ENCODE results near the gene IGFN1. TPM values are rescaled to one million over a fixed set of nuclear protein-coding genes. Genes with fewer than 3 reads are reported as not detected.

Gene IGFN1
- total and polyA plus RNA-seq, 8 donors: 0.60 to 3.0 (median 0.95) TPM

GRCh38 chr1:201206176-201206575 lies 15.6 kb downstream of the IGFN1 start:
- no peaks in the 10 kb centered on the region for H3K36me3 ChIP-seq
- intact Hi-C loops (cut with DNase I): no loop called here
- TF ChIP-seq, protein P1, sequence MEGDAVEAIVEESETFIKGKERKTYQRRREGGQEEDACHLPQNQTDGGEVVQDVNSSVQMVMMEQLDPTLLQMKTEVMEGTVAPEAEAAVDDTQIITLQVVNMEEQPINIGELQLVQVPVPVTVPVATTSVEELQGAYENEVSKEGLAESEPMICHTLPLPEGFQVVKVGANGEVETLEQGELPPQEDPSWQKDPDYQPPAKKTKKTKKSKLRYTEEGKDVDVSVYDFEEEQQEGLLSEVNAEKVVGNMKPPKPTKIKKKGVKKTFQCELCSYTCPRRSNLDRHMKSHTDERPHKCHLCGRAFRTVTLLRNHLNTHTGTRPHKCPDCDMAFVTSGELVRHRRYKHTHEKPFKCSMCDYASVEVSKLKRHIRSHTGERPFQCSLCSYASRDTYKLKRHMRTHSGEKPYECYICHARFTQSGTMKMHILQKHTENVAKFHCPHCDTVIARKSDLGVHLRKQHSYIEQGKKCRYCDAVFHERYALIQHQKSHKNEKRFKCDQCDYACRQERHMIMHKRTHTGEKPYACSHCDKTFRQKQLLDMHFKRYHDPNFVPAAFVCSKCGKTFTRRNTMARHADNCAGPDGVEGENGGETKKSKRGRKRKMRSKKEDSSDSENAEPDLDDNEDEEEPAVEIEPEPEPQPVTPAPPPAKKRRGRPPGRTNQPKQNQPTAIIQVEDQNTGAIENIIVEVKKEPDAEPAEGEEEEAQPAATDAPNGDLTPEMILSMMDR (IDR thresholded peaks at IDR 0.05): no peak
- H3K27me3 ChIP-seq: no peaks in the 10 kb centered on the region
- no peaks in the 10 kb centered on the region for H3K4me1 ChIP-seq
- H3K4me3 ChIP-seq: no peak overlapping the region
- no peak overlapping the region for H3K27ac ChIP-seq
- peak in 1 of 4 donors; percentile 38 for DNase-seq
- no peaks in the 10 kb centered on the region for H3K9me3 ChIP-seq
- ATAC-seq: no peak

DNA sequence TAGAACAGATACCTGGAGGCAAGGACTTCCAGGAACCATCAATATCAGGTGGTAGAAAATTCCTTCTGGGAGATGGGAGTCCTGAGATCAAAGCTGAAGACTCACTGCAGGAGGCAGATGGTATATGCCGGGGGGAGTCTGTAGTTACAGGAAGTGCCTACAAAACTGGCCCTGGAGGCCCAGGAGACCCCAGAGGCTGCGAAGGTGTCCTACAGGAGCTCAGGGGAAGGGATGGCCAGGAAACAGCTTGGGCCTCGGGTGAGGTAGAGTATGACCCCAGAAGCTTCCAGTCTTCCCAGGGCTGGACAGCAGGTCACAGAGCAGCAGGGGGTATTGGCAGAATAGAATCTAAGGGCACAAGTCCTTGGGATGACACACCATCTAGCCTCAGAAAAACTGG lies 16.4 kb downstream of the IGFN1 start:
- Histone ChIP-seq H3K9me3 (no peaks in the 10 kb centered on the region), H3K27me3 (no peaks in the 10 kb centered on the region), H3K27ac (no peak overlapping the region), H3K36me3 (no peaks in the 10 kb centered on the region), H3K4me1 (no peaks in the 10 kb centered on the region), H3K4me3 (no peak overlapping the region)
- DNase-seq (peak in 1 of 4 donors; percentile 40), ATAC-seq (no peak)
- TF ChIP-seq, protein P1 (IDR thresholded peaks at IDR 0.05): no peak
- intact Hi-C loops (cut with DNase I): no loop called here

DNA sequence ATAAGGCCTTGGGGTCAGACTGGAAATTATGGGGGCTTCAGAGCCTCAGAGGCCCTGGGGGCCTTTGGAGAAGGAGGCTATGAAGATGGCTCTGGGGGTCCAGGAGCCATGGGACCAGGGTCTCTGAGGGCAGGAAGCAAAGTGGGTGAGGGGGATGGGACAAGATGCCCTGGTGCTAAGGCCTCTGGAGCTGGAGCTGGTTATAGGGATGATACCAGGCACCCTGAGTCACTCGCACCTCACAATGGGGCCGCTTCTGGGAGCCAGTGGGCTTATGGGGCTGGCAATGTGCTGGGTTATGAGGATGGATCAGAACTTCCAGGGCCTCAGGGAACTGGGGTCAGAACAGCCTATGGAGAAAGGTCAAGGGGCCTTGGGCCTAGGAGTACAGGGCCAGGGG lies 17.6 kb downstream of the IGFN1 start:
- DNase-seq (peak in 1 of 4 donors; percentile 28), ATAC-seq (no peak)
- no peaks in the 10 kb centered on the region for H3K27me3 ChIP-seq
- intact Hi-C loops (cut with DNase I): no loop called here
- H3K4me1 ChIP-seq: no peaks in the 10 kb centered on the region
- TF ChIP-seq, protein P1 (IDR thresholded peaks at IDR 0.05): no peak
- no peak overlapping the region for H3K4me3 ChIP-seq
- H3K36me3 ChIP-seq: no peaks in the 10 kb centered on the region
- H3K27ac ChIP-seq: no peak overlapping the region
- H3K9me3 ChIP-seq: no peaks in the 10 kb centered on the region

DNA sequence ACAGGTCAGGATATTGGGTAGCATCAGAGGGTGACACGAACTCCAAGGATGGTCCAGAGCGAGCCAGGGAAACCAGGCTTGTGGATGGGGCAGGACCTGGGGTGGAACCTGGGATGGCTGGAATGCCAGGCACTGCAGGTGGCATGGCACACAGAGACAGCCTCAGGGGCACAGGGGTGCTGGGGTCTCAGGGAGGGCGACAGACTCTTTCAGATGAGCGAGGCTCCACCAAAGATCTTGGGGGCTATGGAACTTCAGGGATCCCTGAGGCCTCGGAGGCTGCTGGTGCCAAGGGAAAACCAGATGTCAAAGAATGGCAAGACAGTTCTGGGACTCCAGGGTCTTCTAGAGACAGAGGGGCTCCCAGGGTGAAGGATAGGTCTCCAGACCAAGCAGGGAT lies 21.4 kb downstream of the IGFN1 start:
- H3K36me3 ChIP-seq: no peaks in the 10 kb centered on the region
- H3K4me3 ChIP-seq: no peak overlapping the region
- H3K9me3 ChIP-seq: no peaks in the 10 kb centered on the region
- no peaks in the 10 kb centered on the region for H3K4me1 ChIP-seq
- intact Hi-C loops (cut with DNase I): no loop called here
- H3K27ac ChIP-seq: no peak overlapping the region
- H3K27me3 ChIP-seq: no peaks in the 10 kb centered on the region
- DNase-seq (peak in 2 of 4 donors; percentile 16 to 34), ATAC-seq (no peak)
- TF ChIP-seq, protein P1 (IDR thresholded peaks at IDR 0.05): no peak

DNA sequence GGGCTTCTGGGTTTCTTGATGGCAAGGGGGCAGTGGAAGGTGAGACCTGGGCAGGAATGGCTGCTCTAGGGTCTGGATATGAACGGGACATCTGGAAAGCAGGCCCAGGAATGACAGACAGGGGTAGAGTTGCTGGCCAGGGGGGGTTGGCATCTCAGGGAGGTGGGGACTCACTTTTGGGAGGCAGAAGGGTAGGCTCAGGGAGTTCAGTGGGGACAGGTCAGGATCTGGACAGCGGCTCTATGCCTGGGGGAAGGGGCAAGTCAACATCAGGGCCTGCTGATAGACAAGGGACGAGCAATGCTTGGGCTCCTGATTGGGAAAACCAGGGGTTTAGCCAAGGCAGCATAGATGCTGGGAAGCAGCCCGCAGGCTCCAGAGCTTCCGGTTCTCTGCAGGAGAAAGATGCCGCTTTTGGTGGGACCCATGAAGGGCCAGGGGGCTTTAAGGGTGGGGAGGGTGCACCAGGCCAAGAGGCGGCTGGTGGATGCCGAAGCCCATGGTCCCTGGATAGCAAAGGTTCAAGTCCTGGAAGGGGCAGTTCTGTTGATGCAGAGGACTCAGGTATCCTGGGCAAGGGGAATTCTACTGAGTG lies 21.9 kb downstream of the IGFN1 start:
- DNase-seq (peak in 2 of 4 donors; percentile 5 to 54), ATAC-seq (no peak)
- TF ChIP-seq, protein P1 (IDR thresholded peaks at IDR 0.05): no peak
- H3K36me3 ChIP-seq: no peaks in the 10 kb centered on the region
- H3K4me3 ChIP-seq: no peak overlapping the region
- no peaks in the 10 kb centered on the region for H3K4me1 ChIP-seq
- H3K9me3 ChIP-seq: no peaks in the 10 kb centered on the region
- intact Hi-C loops (cut with DNase I): no loop called here
- no peaks in the 10 kb centered on the region for H3K27me3 ChIP-seq
- H3K27ac ChIP-seq: no peak overlapping the region

All from left lung (tissue), 10 donors.